PC-3 (cell line): ENCODE results near the gene TTC39A. TPM values are rescaled to one million over a fixed set of nuclear protein-coding genes. Genes with fewer than 3 reads are reported as not detected.
A peak's percentile ranks its signal among the peaks of the same experiment; 100 is the strongest.

ENCODE experiments used
- ATAC-seq: fragments of 200-7000 bp; cut with Tn5 transposase; 2 replicates; pipeline ENCODE4 v1.9.1; 2020; ENCODE audit warnings: mild to moderate bottlenecking, moderate library complexity
- BruUV-seq: library from RNA; stranded (reverse); fragments of 400-500 nt; replicated peaks from 2 replicates; lab custom pipeline; 2021; lab: Mats Ljungman, UMichigan
- CTCF ChIA-PET: fragments of 300-600 bp; sonication (Branson Sonifier 250); formaldehyde crosslinking; loops from one replicate; lab custom pipeline; 2022; ENCODE audit warnings: antibody characterized with exemption; lab: Charles Lee
- POLR2A ChIA-PET: fragments of 300-600 bp; sonication (Branson Sonifier 250); formaldehyde crosslinking; loops from one replicate; lab custom pipeline; 2022; ENCODE audit warnings: antibody characterized with exemption; ENCODE audit not compliant: unreplicated experiment; lab: Charles Lee
- DNase-seq: peaks from one replicate; pipeline ENCODE4 v3.0.0-alpha.2; 2015
- H2AFZ ChIP-seq: fragments of 300-600 bp; sonication (generic); 2 replicates; pipeline ENCODE4 v1.6.0; 2016; ENCODE audit warnings: antibody characterized with exemption, low read length
- H3F3A ChIP-seq: fragments of 300-600 bp; sonication (generic); one replicate; pipeline ENCODE4 v1.6.0; 2017; ENCODE audit warnings: antibody characterized with exemption, low read length, control low read depth, mild to moderate bottlenecking; ENCODE audit not compliant: unreplicated experiment
- H3K27ac ChIP-seq: fragments of 300-600 bp; sonication (generic); 2 replicates; pipeline ENCODE4 v1.5.1; 2016; ENCODE audit warnings: mild to moderate bottlenecking, low read length
- H3K27me3 ChIP-seq: fragments of 300-600 bp; sonication (generic); 2 replicates; pipeline ENCODE4 v1.6.1; 2016; ENCODE audit warnings: low read length, mixed read lengths
- H3K36me3 ChIP-seq: fragments of 300-600 bp; sonication (generic); 2 replicates; pipeline ENCODE4 v1.6.1; 2016; ENCODE audit warnings: low read depth, mixed run types, low read length, mixed read lengths
- H3K4me1 ChIP-seq: fragments of 300-600 bp; sonication (generic); 2 replicates; pipeline ENCODE4 v1.5.1; 2016; ENCODE audit warnings: low read length; ENCODE audit not compliant: insufficient read depth
- H3K4me2 ChIP-seq: fragments of 300-600 bp; sonication (generic); 2 replicates; pipeline ENCODE4 v1.6.0; 2016; ENCODE audit warnings: low read length
- H3K4me3 ChIP-seq: fragments of 300-600 bp; sonication (generic); 2 replicates; pipeline ENCODE4 v1.5.1; 2016; ENCODE audit warnings: mild to moderate bottlenecking, low read length, mixed read lengths
- H3K79me2 ChIP-seq: fragments of 300-600 bp; sonication (generic); 2 replicates; pipeline ENCODE4 v1.6.1; 2017; ENCODE audit warnings: low read length, mixed read lengths
- H3K9ac ChIP-seq: fragments of 300-600 bp; sonication (generic); 2 replicates; pipeline ENCODE4 v1.6.0; 2016; ENCODE audit warnings: mild to moderate bottlenecking, low read length
- H3K9me2 ChIP-seq: fragments of 300-600 bp; sonication (generic); replicated peaks from 2 replicates; pipeline ENCODE4 v1.6.1; 2016; ENCODE audit warnings: mixed run types, low read length, mixed read lengths
- H3K9me3 ChIP-seq: fragments of 300-600 bp; sonication (generic); 2 replicates; pipeline ENCODE4 v1.6.1; 2016; ENCODE audit warnings: low read length, mixed read lengths
- H4K20me1 ChIP-seq: fragments of 300-600 bp; sonication (generic); 2 replicates; pipeline ENCODE4 v1.6.1; 2016; ENCODE audit warnings: low read length, mixed read lengths
- CTCF ChIP-seq: fragments of 300-600 bp; sonication (generic); conservative IDR thresholded peaks from 2 replicates; pipeline ENCODE4 v1.5.1; 2017; ENCODE audit warnings: antibody characterized with exemption, low read depth, mild to moderate bottlenecking, low read length
- EZH2 ChIP-seq: fragments of 300-600 bp; sonication (generic); IDR thresholded peaks from one replicate; pipeline ENCODE4 v1.6.1; 2017; ENCODE audit warnings: antibody characterized with exemption, mild to moderate bottlenecking, low read length; ENCODE audit not compliant: unreplicated experiment
- EZH2phosphoT487 ChIP-seq: fragments of 300-600 bp; sonication (generic); IDR thresholded peaks from 2 replicates; pipeline ENCODE4 v1.6.1; 2018; ENCODE audit warnings: mild to moderate bottlenecking, antibody characterized with exemption, low read length, borderline replicate concordance
- intact Hi-C: fragments of 100-400 bp; cut with micrococcal nuclease; formaldehyde crosslinking; loops from 2 replicates; pipeline ENCODE4 v1.9.0; 2023
- total RNA-seq: library from RNA; depleted of rRNA; stranded (reverse); fragments of >200 nt; gene quantifications from 2 replicates; pipeline ENCODE4 v1.2.3, GENCODE V29; 2014

The TTC39A gene
- total RNA-seq, 1 experiment from 2014 or later = 11.1 TPM

- intact Hi-C loops = no loop called here
- BruUV-seq = no TSS peak
- Histone ChIP-seq H4K20me1 (no peaks in the 10 kb centered on the region), H3K9ac (no peak overlapping the region), H3K79me2 (no peaks in the 10 kb centered on the region), H3K36me3 (no peaks in the 10 kb centered on the region), H3K27ac (no peak overlapping the region), H3F3A (peaks cover 3% of the 10 kb centered on the region), H3K4me3 (no peak overlapping the region), H3K27me3 (no peaks in the 10 kb centered on the region), H3K4me1 (peaks cover 17% of the 10 kb centered on the region), H3K9me2 (no peaks in the 10 kb centered on the region), H3K4me2 (no peak overlapping the region), H3K9me3 (no peaks in the 10 kb centered on the region), H2AFZ (no peak overlapping the region)
- DNase-seq (no peak), ATAC-seq (no peak)
- TF ChIP-seq CTCF = no peak
- TF ChIP-seq EZH2 = no peak
- TF ChIP-seq EZH2phosphoT487 = no peak
- CTCF ChIA-PET = no interaction called here
- POLR2A ChIA-PET = no interaction called here
These were observed 5.6 kb upstream of the TTC39A start for GRCh38 chr1:51336004-51336403.

DNA sequence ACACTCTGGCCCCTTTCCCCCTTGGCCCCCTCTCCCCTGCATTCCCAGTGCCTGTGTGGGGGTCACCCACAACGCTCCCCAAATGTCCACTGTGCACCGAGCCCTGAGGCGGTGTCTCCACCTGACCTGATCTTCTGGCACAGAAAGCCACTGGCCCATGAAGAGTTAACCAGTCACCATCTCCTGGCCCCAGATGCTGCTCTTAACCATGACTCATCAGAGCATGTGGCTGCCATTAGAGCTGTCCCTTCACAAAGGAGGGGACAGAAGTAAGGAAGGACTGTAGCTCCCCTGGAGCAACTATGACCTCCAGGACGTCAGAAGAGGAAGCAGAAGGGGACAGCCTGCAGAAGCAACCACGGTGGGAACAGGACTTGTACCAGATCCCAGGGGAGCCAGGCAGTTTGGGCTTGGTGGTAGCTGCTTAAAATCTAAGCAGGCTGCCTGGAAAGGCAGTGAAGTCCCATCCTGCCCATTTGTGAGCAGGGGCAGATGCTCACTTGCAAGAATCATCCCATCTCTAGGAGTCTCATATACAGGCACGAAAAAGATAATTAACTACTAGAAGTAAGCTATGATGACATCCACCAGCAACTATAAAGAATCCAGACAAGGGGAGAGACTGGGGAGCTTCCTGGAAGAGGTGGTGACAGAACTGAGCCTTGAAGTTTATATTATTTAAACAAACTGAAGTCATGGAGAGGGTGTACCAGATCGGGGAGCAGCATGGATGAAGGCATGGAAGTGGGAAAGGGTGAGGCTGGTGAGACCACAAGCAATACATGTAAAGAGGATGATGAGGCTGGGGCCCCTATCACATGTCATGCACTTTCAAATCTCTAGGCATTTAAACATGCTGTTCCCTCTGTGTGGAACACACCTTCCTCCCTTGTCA is 1.1 kb upstream of the TTC39A start:
- POLR2A ChIA-PET = interaction anchor here (0.7 kb wide), 2 partner anchors 18 to 34 kb away, joined by 3 to 7 read pairs; no protein-coding TSS in a partner anchor
- Histone ChIP-seq H3K9ac (peak overlapping the region; percentile 13; the same call in 1 of the 2 replicates), H3K4me2 (peak overlapping the region; percentile 98)

More for the DNA sequence above, 1.1 kb upstream of the TTC39A start:
- Histone ChIP-seq H4K20me1 (no peaks in the 10 kb centered on the region), H3F3A (no peaks in the 10 kb centered on the region), H2AFZ (peak overlapping the region; percentile 98), H3K9me2 (no peaks in the 10 kb centered on the region), H3K79me2 (no peaks in the 10 kb centered on the region), H3K36me3 (no peaks in the 10 kb centered on the region), H3K4me3 (peak overlapping the region; percentile 76), H3K27ac (peak overlapping the region; percentile 55), H3K27me3 (no peaks in the 10 kb centered on the region), H3K9me3 (no peaks in the 10 kb centered on the region), H3K4me1 (peaks cover 29% of the 10 kb centered on the region)
- TF ChIP-seq CTCF (no peak), EZH2 (no peak), EZH2phosphoT487 (no peak)
- DNase-seq (peak; percentile 58), ATAC-seq (peak; percentile 59)
- BruUV-seq = TSS peak; percentile 10
- CTCF ChIA-PET = no interaction called here
- intact Hi-C loops = no loop called here
